Muscle layer of colon (tissue), 2 donors: ENCODE data around the gene RPS5.
"Not testable (repeated sequence)": the region's sequence is repeated elsewhere in the genome, so short reads cannot be mapped to it uniquely, and the experiment has no call there.

Source experiments
- H3K27ac ChIP-seq: one replicate; pipeline ENCODE4 v1.7.0; 2013; ENCODE audit warnings: low read depth, mild to moderate bottlenecking, low read length, moderate library complexity
- H3K27me3 ChIP-seq, 2 donors: one replicate each; pipeline ENCODE4 v1.7.0; 2013; ENCODE audit warnings: low read length in 2 of 2, mild to moderate bottlenecking in 2 of 2; ENCODE audit not compliant: insufficient read depth in 2 of 2, control insufficient read depth in 1 of 2
- H3K36me3 ChIP-seq: one replicate; pipeline ENCODE4 v1.7.0; 2013; ENCODE audit warnings: mild to moderate bottlenecking, low read length; ENCODE audit not compliant: insufficient read depth
- H3K4me1 ChIP-seq: one replicate; pipeline ENCODE4 v1.7.0; 2013; ENCODE audit warnings: mild to moderate bottlenecking, low read length; ENCODE audit not compliant: insufficient read depth
- H3K4me3 ChIP-seq, 2 donors: one replicate each; pipeline ENCODE4 v1.7.0; 2013; ENCODE audit warnings: low read length in 2 of 2, low read depth in 1 of 2, mild to moderate bottlenecking in 1 of 2, moderate library complexity in 1 of 2
- H3K9ac ChIP-seq: one replicate; pipeline ENCODE4 v1.7.0; 2013; ENCODE audit warnings: low read length
- H3K9me3 ChIP-seq: one replicate; pipeline ENCODE4 v1.7.0; 2013; ENCODE audit warnings: mild to moderate bottlenecking, low read length
- donor health status: abdominal sarcoma.
- donor health status: Adenocarcinoma of cecum.

RPS5 gene

DNA sequence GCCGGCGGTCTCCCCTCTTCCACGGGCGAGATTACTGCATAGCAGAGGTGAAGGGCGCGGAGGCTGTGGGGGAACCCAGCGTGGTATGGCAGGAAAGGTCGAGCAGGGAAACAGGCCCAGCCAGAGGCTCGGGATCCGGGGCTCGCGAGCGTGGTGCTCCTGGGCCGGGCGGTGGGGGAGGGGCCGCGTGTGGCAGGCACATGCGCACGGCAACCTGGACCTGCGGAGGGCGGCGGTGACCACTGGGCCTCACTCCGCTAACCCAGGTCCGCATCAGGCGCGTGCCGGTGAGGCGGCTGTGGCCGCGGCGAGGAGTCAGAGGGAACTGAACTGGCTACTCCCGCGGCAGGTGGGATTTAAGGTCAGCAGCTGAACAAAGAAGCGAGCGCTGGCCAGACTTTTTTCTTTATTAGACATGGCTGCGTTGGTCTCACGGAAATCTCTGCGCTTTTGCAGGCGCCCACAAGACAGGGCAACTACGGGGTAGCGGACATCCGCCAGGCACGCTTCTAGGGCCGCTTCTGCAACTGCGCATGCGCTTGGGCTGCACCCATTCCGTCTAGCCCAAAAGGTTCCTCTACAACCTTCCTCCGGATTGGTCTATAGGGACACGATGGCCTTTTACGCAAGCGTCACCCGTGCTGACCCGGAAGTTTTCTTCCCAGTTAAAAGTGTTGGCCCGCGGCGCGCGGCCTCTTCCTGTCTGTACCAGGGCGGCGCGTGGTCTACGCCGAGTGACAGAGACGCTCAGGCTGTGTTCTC, at the start of gene RPS5:
RPS5 (plus strand) TSS at position 694 of the 762 bp plus-strand sequence. CDS start 869 bp downstream, outside the sequence.
- H3K4me3 ChIP-seq: peak within 1 kb of the TSS; percentile 82 to 98
- H3K9ac ChIP-seq: peak within 1 kb of the TSS; percentile 75
- H3K4me1 ChIP-seq: peaks cover 32% of the 10 kb centered on the region
- no peaks in the 10 kb centered on the region for H3K9me3 ChIP-seq
- H3K27ac ChIP-seq: peak within 1 kb of the TSS; percentile 93
- H3K36me3 ChIP-seq: peaks cover 13% of the 10 kb centered on the region
- no peaks in the 10 kb centered on the region for H3K27me3 ChIP-seq

- no peak overlapping the region for H3K27ac ChIP-seq
- H3K4me3 ChIP-seq: no peak overlapping the region
- no peaks in the 10 kb centered on the region for H3K4me1 ChIP-seq
- H3K36me3 ChIP-seq: peaks cover 51% of the 10 kb centered on the region
- H3K9ac ChIP-seq: no peak overlapping the region
- no peaks in the 10 kb centered on the region for H3K9me3 ChIP-seq
- no peaks in the 10 kb centered on the region for H3K27me3 ChIP-seq
Measured at GRCh38 chr19:58338336-58338735, 48.7 kb upstream of the RPS5 start.

DNA sequence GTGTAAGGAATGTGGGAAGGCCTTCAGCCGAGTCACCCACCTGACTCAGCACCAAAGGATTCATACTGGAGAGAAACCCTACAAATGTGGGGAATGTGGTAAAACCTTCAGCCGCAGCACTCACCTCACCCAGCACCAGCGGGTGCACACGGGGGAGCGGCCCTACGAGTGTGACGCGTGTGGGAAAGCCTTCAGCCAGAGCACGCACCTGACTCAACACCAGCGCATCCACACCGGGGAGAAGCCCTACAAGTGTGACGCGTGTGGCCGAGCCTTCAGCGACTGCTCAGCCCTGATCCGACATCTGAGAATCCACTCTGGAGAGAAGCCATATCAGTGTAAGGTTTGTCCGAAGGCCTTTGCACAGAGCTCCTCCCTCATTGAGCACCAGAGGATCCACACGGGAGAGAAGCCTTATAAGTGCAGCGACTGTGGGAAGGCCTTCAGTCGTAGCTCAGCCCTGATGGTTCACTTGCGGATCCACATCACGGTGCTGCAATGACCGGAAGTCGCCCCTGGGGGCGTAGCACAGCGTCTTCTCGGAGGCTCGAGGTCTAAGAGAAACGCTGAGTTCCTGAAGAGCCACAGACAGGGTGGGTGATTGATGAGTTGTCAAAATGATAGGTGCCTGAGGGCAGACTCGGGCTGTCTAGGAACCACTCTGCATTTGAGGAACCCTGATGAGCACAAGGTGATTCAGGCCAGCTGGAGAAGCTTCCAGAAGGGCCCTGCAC, 48.1 kb upstream of the RPS5 start:
- no peaks in the 10 kb centered on the region for H3K27me3 ChIP-seq
- H3K9ac ChIP-seq: no peak overlapping the region
- H3K27ac ChIP-seq: no peak overlapping the region
- H3K36me3 ChIP-seq: peaks cover 51% of the 10 kb centered on the region
- H3K9me3 ChIP-seq: no peaks in the 10 kb centered on the region
- no peak overlapping the region for H3K4me3 ChIP-seq
- H3K4me1 ChIP-seq: no peaks in the 10 kb centered on the region

- Histone ChIP-seq H3K27me3 (peaks cover 0 to 24% of the 10 kb centered on the region in 2 donors), H3K36me3 (peaks cover 9% of the 10 kb centered on the region), H3K9ac (no peak overlapping the region), H3K27ac (no peak overlapping the region), H3K4me3 (no peak overlapping the region), H3K9me3 (no peaks in the 10 kb centered on the region), H3K4me1 (no peaks in the 10 kb centered on the region)
Measured at GRCh38 chr19:58345558-58345957, 41.5 kb upstream of the RPS5 start.

GRCh38 chr19:58346961-58347929, 39.8 kb upstream of the RPS5 start:
- peaks cover 3% of the 10 kb centered on the region for H3K36me3 ChIP-seq
- peaks cover 2 to 40% of the 10 kb centered on the region in 2 donors for H3K27me3 ChIP-seq
- H3K4me1 ChIP-seq: no peaks in the 10 kb centered on the region
- H3K9me3 ChIP-seq: no peaks in the 10 kb centered on the region
- H3K27ac ChIP-seq: no peak overlapping the region
- no peak overlapping the region for H3K4me3 ChIP-seq
- no peak overlapping the region for H3K9ac ChIP-seq

- not testable (repeated sequence) for H3K9ac ChIP-seq
- H3K27me3 ChIP-seq: peaks cover 10 to 48% of the 10 kb centered on the region in 2 donors
Measured at GRCh38 chr19:58348080-58348479, 39.0 kb upstream of the RPS5 start.

GRCh38 chr19:58349590-58349989, 37.5 kb upstream of the RPS5 start:
- Histone ChIP-seq H3K27me3 (peaks cover 21 to 54% of the 10 kb centered on the region in 2 donors), H3K27ac (no peak overlapping the region), H3K9me3 (no peaks in the 10 kb centered on the region), H3K9ac (no peak overlapping the region), H3K4me1 (no peaks in the 10 kb centered on the region), H3K36me3 (no peaks in the 10 kb centered on the region), H3K4me3 (no peak overlapping the region)

More at GRCh38 chr19:58348080-58348479, 39.0 kb upstream of the RPS5 start:
- not testable (repeated sequence) for H3K27ac ChIP-seq, H3K9me3 ChIP-seq, H3K4me3 ChIP-seq, H3K4me1 ChIP-seq, H3K36me3 ChIP-seq

GRCh38 chr19:58350001-58350861, 36.8 kb upstream of the RPS5 start:
- Histone ChIP-seq H3K27ac (no peak overlapping the region), H3K9me3 (no peaks in the 10 kb centered on the region), H3K4me3 (no peak overlapping the region), H3K4me1 (no peaks in the 10 kb centered on the region), H3K27me3 (peaks cover 23 to 60% of the 10 kb centered on the region in 2 donors), H3K9ac (no peak overlapping the region), H3K36me3 (no peaks in the 10 kb centered on the region)

DNA sequence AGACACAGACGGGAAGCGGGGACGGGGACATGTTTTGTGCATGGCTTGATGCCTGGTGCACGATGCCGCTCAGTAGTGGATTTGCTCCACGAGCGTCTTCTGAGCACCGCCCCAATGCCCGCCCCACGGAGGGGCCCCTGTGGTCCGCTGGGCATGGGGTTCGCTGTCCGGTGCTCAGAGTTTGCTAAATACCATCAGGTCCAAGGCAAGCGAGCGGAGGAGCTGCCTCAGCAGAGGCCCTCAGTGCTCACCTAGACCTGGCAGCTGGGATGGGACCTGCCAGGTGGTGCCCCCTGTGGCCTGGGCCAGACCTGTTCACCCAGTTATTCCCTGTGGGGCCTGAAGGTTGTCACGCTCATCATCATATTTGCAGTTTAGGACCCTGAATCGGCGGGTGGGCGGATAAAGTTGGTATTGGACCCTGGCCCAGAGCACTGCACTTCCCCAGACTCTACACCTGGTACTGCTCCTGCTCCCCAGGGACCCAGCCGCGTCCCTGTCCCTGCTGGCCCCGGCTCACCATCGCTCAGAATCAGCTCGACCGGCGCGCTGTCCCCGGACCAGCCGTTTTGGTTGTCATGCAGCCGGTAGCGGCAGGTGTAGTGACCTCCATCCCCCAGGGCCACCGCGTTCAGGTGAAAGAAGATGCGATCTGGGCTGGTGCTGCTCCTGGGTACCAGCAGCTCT, 36.1 kb upstream of the RPS5 start:
- no peak overlapping the region for H3K4me3 ChIP-seq
- H3K27me3 ChIP-seq: peaks cover 29 to 68% of the 10 kb centered on the region in 2 donors
- no peaks in the 10 kb centered on the region for H3K36me3 ChIP-seq
- no peak overlapping the region for H3K9ac ChIP-seq
- H3K27ac ChIP-seq: no peak overlapping the region
- H3K4me1 ChIP-seq: no peaks in the 10 kb centered on the region
- H3K9me3 ChIP-seq: no peaks in the 10 kb centered on the region

DNA sequence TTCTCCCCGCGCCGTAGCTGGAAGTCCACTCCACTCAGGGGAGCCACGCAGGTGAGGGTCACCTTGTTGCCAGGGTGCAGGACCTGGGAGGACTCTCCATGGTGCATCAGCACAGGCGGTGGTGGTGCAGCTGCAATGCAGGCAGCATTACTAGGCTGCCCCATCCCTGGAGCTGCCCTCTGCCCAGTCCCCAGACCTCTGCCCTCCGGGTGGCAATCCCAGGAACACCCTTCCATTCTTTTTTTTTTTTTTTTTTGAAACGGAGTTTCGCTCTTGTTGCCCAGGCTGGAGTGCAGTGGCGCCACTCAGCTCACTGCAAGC, 35.6 kb upstream of the RPS5 start:
- H3K27ac ChIP-seq: no peak overlapping the region
- H3K9ac ChIP-seq: no peak overlapping the region
- H3K9me3 ChIP-seq: no peaks in the 10 kb centered on the region
- H3K4me1 ChIP-seq: no peaks in the 10 kb centered on the region
- H3K27me3 ChIP-seq: peaks cover 29 to 72% of the 10 kb centered on the region in 2 donors
- no peaks in the 10 kb centered on the region for H3K36me3 ChIP-seq
- no peak overlapping the region for H3K4me3 ChIP-seq
